ENCODE results near the gene C16orf92. TPM values are rescaled to one million over a fixed set of nuclear protein-coding genes. Genes with fewer than 3 reads are reported as not detected.

The C16orf92 gene
- total and polyA plus RNA-seq, 2 of the 8 experiments (the other 6 are each of a cell fraction or from before 2014, with no cell fraction given) = not detected

DNA sequence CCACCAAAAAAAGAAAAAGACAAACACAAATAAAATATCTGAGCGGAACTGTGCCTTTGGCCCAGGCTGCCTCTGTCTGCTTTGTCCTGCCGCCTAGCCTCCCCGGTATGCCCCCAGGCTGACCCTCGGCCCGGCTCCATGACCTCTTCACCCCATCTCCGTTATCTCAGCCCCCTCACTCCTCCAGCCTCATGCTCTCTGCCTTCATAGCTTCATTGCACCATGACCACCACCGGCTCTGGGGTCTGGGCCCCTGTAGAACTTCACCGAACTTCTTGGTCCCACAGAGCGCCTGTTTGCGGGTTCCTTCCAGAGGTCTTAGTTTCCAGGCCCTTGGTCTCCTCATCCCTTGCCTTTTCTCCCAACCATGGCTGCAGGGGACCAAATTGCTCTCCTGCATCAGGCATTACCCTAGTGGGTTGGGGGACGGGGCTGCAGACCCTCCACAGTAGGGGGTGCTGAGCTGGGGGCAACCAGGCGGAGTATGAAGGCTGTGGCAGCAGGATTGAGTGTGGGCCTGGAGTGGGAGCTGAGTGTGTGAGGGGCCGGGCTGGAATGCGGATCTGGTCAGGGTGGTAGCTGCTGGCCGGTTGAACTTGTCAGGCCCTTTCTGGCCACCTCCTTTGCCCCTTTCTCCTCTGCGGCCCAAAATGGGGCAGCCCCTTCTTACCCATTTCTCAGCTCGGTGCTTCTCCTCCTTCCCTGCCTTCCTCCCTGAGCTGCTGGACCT lies 34.5 kb upstream of the C16orf92 start:
- no peak overlapping the region for H2BK5ac ChIP-seq (ENCODE audit: low read depth, low read length)
- H3K9me3 ChIP-seq (ENCODE audit: insufficient read depth in 2 of 2, low read depth in 1 of 2, low read length in 1 of 2) = no peaks in the 10 kb centered on the region
- H4K20me1 ChIP-seq (replicated peaks in 1 of 2; ENCODE audit: control insufficient read depth in 1 of 2, insufficient read depth in 2 of 2, low read length in 2 of 2) = no peaks in the 10 kb centered on the region
- H3K4me2 ChIP-seq (ENCODE audit: insufficient read depth in 1 of 2, low read depth in 2 of 2, low read length in 2 of 2) = no peak overlapping the region
- H3K56ac ChIP-seq (replicated peaks; ENCODE audit: insufficient read length, low read depth, low read length) = no peak overlapping the region
- H3K9ac ChIP-seq (replicated peaks in 1 of 4; ENCODE audit: extremely low read depth in 1 of 4, low read depth in 3 of 4, low read length in 3 of 4) = no peak overlapping the region
- peaks cover 8 to 54% (median 38%) of the 10 kb centered on the region in 4 experiments for H3K36me3 ChIP-seq (ENCODE audit: control insufficient read depth in 2 of 4, insufficient read depth in 4 of 4, low read length in 3 of 4)
- H4K5ac ChIP-seq (ENCODE audit: insufficient read length, low read depth, low read length) = no peak overlapping the region
- no peak overlapping the region for H3K27ac ChIP-seq (ENCODE audit: low read depth, low read length)
- H3K23me2 ChIP-seq (ENCODE audit: low read depth, low read length) = no peaks in the 10 kb centered on the region
- no peak for FAIRE-seq
- no peak overlapping the region for H2BK12ac ChIP-seq (ENCODE audit: low read depth, low read length)
- H3K79me1 ChIP-seq (ENCODE audit: low read depth, low read length) = no peaks in the 10 kb centered on the region
- CTCF ChIA-PET (ENCODE audit: partially characterized antibody) = interaction anchor here (0.6 to 2.0 kb wide), 3 partner anchors 13 to 107 kb away, joined by 4 to 7 read pairs (median 5); partner anchors contain the start of gene TLCD3B
- H4K8ac ChIP-seq (ENCODE audit: extremely low read depth, insufficient read depth, low read length) = no peak overlapping the region; the same call in 1 of the 2 replicates
- H2AFZ ChIP-seq (ENCODE audit: low read length) = no peak overlapping the region
- no peak overlapping the region for H2BK15ac ChIP-seq (ENCODE audit: low read length)
- H3K14ac ChIP-seq (ENCODE audit: insufficient read length) = no peak overlapping the region
- no peaks in the 10 kb centered on the region for H3K27me3 ChIP-seq (replicated peaks in 1 of 4; ENCODE audit: control insufficient read depth in 3 of 4, extremely low read depth in 1 of 4, insufficient read depth in 3 of 4, low read length in 3 of 4)
- no peak overlapping the region for H3K4me3 ChIP-seq (ENCODE audit: extremely low read depth in 1 of 4, insufficient read depth in 2 of 4, low read depth in 3 of 4, low read length in 4 of 4)
- no peak overlapping the region for H3K23ac ChIP-seq (ENCODE audit: insufficient read length)
- 93% methylated on average over 16 of the region's 17 CpGs; no CpG with 5 or more reads in 1 of the 2 experiments for WGBS, 2 experiments (ENCODE audit: extremely low coverage in 1 of 2, insufficient coverage in 1 of 2, insufficient read length in 1 of 2, insufficient replicate concordance in 2 of 2, low coverage in 1 of 2, low lambda C conversion rate in 2 of 2, missing lambda C conversion rate in 1 of 2)
- no peak overlapping the region for H3K4ac ChIP-seq (replicated peaks; ENCODE audit: insufficient read length, low read depth, low read length)
- H3K79me2 ChIP-seq (ENCODE audit: control insufficient read depth in 1 of 2, insufficient read depth in 2 of 2, low read length in 2 of 2) = no peaks in the 10 kb centered on the region
- no peak overlapping the region for H2BK120ac ChIP-seq (replicated peaks; ENCODE audit: low read depth, low read length)
- no peak for DNase-seq (ENCODE audit: low read depth in 1 of 2, low spot score in 2 of 2)
- POLR2A ChIA-PET (ENCODE audit: partially characterized antibody) = interaction anchor here (0.5 to 0.7 kb wide), 3 partner anchors 12 to 55 kb away, joined by 3 to 4 read pairs (median 3); no protein-coding TSS in a partner anchor
- no peaks in the 10 kb centered on the region for H3K4me1 ChIP-seq (replicated peaks in 1 of 4; ENCODE audit: control insufficient read depth in 3 of 4, insufficient read depth in 4 of 4, low read length in 3 of 4)
- H3K18ac ChIP-seq (ENCODE audit: extremely low read depth, low read length) = no peak overlapping the region
- no peak overlapping the region for H2AK5ac ChIP-seq (ENCODE audit: low read depth, low read length)
- no peak overlapping the region for H2BK20ac ChIP-seq (ENCODE audit: low read length)
- H4K91ac ChIP-seq (replicated peaks; ENCODE audit: insufficient read length, low read length) = no peak overlapping the region
- TF ChIP-seq RNF2 (IDR thresholded peaks at IDR 0.05; ENCODE audit: borderline replicate concordance, low read depth, low read length, missing control alignments, poor library complexity, severe bottlenecking) = no peak
- TF ChIP-seq SIN3A (conservative IDR thresholded peaks at IDR 0.05 in 1 of 2, IDR thresholded peaks at IDR 0.05 in 1 of 2; ENCODE audit: low read depth in 1 of 2, low read length in 2 of 2) = no peak
- no peak for TF ChIP-seq SUZ12 (IDR thresholded peaks at IDR 0.05; ENCODE audit: low read length)
- TF ChIP-seq ASH2L (IDR thresholded peaks at IDR 0.05; ENCODE audit: low read length) = no peak
- TF ChIP-seq GTF2F1 (IDR thresholded peaks at IDR 0.05; ENCODE audit: borderline replicate concordance, low read depth, low read length) = no peak
- TF ChIP-seq YY1 (IDR thresholded peaks at IDR 0.05; ENCODE audit: low read depth, low read length) = no peak
- no peak for TF ChIP-seq SIX5 (IDR thresholded peaks at IDR 0.05; ENCODE audit: low read depth, low read length)
- TF ChIP-seq TAF7 (optimal IDR thresholded peaks at IDR 0.05; ENCODE audit: borderline replicate concordance, low read depth, low read length) = no peak
- no peak for TF ChIP-seq BACH1 (IDR thresholded peaks at IDR 0.05; ENCODE audit: low read length)
- TF ChIP-seq MAFK (IDR thresholded peaks at IDR 0.05; ENCODE audit: low read depth, low read length) = no peak
- no peak for TF ChIP-seq BRCA1 (IDR thresholded peaks at IDR 0.05; ENCODE audit: low read depth, low read length)
- no peak for TF ChIP-seq KDM5A (IDR thresholded peaks at IDR 0.05; ENCODE audit: low read length)

Data from H1 (cell line).